T-helper 2 cell treated with Interferon-gamma antibody and Interleukin-4, amounts not matched to agents 5 μg/mL and 100 μg/mL, for 36 hours (primary cell): ENCODE measurements around the gene TMEM213.

Source experiments
- DNase-seq: peaks from one replicate; pipeline ENCODE4 v3.0.0; 2021; ENCODE audit warnings: low spot score
- H3K27ac Mint-ChIP-seq: one replicate; pipeline ENCODE4 v1.8.0; 2021; ENCODE audit warnings: mild to moderate bottlenecking, mixed read lengths
- H3K27me3 Mint-ChIP-seq: one replicate; pipeline ENCODE4 v1.8.0; 2021; ENCODE audit warnings: low read depth, mixed read lengths
- H3K36me3 Mint-ChIP-seq: one replicate; pipeline ENCODE4 v1.8.0; 2021; ENCODE audit warnings: low read depth, mixed read lengths
- H3K4me1 Mint-ChIP-seq: one replicate; pipeline ENCODE4 v1.8.0; 2021; ENCODE audit warnings: low read depth, mixed read lengths
- H3K4me3 Mint-ChIP-seq: one replicate; pipeline ENCODE4 v1.8.0; 2022; ENCODE audit warnings: mild to moderate bottlenecking, moderate library complexity, mixed read lengths
- H3K9me3 Mint-ChIP-seq: one replicate; pipeline ENCODE4 v1.8.0; 2021; ENCODE audit warnings: mixed read lengths

TMEM213 gene

GRCh38 chr7:138837627-138838026, 39.8 kb downstream of the TMEM213 start:
- Mint-ChIP-seq H3K4me1 (peaks cover 6% of the 10 kb centered on the region), H3K36me3 (no peaks in the 10 kb centered on the region), H3K27me3 (peaks cover 16% of the 10 kb centered on the region), H3K27ac (no peak overlapping the region), H3K4me3 (no peak overlapping the region), H3K9me3 (no peaks in the 10 kb centered on the region)
- no peak for DNase-seq

DNA sequence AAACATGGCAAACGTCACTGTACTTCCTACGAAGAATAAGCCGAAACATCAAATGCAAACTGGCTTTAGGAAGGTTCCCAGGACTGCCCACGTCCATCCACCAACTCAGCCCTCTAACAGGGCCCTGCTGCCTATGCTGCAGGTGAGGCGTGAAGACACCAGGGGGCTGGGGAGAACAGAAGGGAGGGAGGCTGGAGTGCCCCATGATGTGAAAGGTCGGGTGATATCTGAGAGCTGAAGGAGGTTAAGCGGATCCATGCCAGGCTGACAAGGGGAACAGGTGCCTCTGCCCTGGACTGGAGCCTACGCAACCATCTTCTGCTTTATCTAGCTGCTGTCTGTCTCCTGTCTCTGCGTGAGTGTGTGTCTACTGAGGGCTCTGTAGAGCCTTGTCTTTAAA, 40.4 kb downstream of the TMEM213 start:
- no peak overlapping the region for H3K4me3 Mint-ChIP-seq
- DNase-seq: no peak
- no peaks in the 10 kb centered on the region for H3K36me3 Mint-ChIP-seq
- no peaks in the 10 kb centered on the region for H3K9me3 Mint-ChIP-seq
- peaks cover 6% of the 10 kb centered on the region for H3K4me1 Mint-ChIP-seq
- H3K27ac Mint-ChIP-seq: no peak overlapping the region
- H3K27me3 Mint-ChIP-seq: peaks cover 11% of the 10 kb centered on the region

DNA sequence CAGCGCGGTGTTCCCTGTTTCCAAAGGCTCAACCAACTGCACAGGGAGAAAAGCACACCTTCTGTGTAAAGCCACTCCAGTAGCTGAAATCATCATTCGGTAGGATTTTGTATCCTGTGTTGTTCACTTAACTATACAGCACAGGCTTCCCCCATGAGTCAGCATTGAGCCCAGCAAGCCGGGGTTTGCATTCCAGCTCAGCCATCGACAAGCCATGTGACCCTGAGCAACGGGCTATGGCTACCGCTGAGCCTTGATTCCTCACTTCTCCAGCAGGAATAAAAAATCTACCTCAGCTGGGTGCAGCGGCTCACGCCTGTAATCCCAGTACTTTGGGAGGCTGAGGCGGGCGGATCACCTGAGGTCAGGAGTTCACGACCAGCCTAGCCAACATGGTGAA, 44.3 kb downstream of the TMEM213 start:
- no peaks in the 10 kb centered on the region for H3K36me3 Mint-ChIP-seq
- H3K4me3 Mint-ChIP-seq: no peak overlapping the region
- peaks cover 15% of the 10 kb centered on the region for H3K27me3 Mint-ChIP-seq
- no peaks in the 10 kb centered on the region for H3K4me1 Mint-ChIP-seq
- H3K27ac Mint-ChIP-seq: no peak overlapping the region
- no peak for DNase-seq
- H3K9me3 Mint-ChIP-seq: no peaks in the 10 kb centered on the region

DNA sequence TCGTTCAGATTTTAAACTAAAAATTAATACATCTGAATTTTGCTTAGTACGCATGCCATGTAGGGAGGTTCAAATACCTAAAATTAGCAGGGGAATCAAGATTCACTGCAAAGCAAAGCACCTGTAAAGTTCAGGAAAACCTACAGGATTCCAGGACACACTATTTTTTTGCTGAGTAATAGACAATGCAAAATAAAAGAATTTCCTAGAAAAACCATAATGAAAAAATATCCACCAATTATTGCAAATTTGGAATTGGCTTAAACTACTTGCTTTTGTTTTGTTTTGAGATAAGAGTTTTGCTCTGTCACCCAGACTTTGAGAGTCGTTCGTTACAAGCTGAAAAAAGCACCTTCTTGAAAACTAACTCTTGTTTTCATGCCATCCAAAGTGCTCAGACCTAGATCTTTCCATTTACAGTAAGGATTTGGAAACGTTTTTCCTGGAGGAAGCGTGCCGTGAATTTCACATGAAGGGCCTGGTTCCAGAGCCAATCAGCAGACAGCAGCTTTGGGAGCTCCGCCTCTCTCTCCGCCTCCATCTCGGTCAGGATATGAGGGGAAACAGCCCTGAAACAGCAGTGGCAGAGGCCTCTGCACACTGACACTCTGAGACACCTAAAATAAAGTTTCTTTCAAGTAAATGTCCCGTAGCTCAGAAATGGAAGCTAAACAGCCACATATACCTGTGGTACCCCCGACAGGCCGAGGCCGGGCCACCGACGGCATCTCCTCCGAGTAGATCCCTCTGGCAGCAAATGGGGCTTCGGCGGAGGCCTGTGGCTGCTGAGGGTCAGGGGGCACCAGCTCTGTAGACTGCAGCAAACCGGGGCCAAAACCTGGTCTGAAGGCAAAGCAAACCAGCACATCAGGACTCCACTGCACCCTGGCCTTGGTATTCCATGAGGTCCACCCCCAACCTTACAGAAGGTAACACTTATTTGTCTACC, 46.1 kb downstream of the TMEM213 start:
- H3K4me1 Mint-ChIP-seq: no peaks in the 10 kb centered on the region
- no peaks in the 10 kb centered on the region for H3K36me3 Mint-ChIP-seq
- DNase-seq: no peak
- no peak overlapping the region for H3K4me3 Mint-ChIP-seq
- H3K27ac Mint-ChIP-seq: no peak overlapping the region
- H3K27me3 Mint-ChIP-seq: peaks cover 21% of the 10 kb centered on the region
- H3K9me3 Mint-ChIP-seq: no peaks in the 10 kb centered on the region

- H3K4me3 Mint-ChIP-seq: no peak overlapping the region
- H3K9me3 Mint-ChIP-seq: peaks cover 7% of the 10 kb centered on the region
Observed at GRCh38 chr7:138845711-138846110, 47.9 kb downstream of the TMEM213 start.

GRCh38 chr7:138848056-138848980, 50.5 kb downstream of the TMEM213 start:
- Mint-ChIP-seq H3K27ac (no peak overlapping the region), H3K4me3 (no peak overlapping the region), H3K27me3 (peaks cover 27% of the 10 kb centered on the region), H3K4me1 (no peaks in the 10 kb centered on the region), H3K9me3 (peaks cover 7% of the 10 kb centered on the region), H3K36me3 (no peaks in the 10 kb centered on the region)
- no peak for DNase-seq

More at GRCh38 chr7:138845711-138846110, 47.9 kb downstream of the TMEM213 start:
- H3K36me3 Mint-ChIP-seq: no peaks in the 10 kb centered on the region
- no peak overlapping the region for H3K27ac Mint-ChIP-seq
- DNase-seq: no peak
- H3K4me1 Mint-ChIP-seq: no peaks in the 10 kb centered on the region
- H3K27me3 Mint-ChIP-seq: peaks cover 24% of the 10 kb centered on the region

- Mint-ChIP-seq H3K4me1 (no peaks in the 10 kb centered on the region), H3K27ac (no peak overlapping the region), H3K27me3 (peaks cover 25% of the 10 kb centered on the region), H3K9me3 (peaks cover 7% of the 10 kb centered on the region), H3K4me3 (no peak overlapping the region), H3K36me3 (no peaks in the 10 kb centered on the region)
- DNase-seq: no peak
Observed at GRCh38 chr7:138849701-138850100, 51.9 kb downstream of the TMEM213 start.

DNA sequence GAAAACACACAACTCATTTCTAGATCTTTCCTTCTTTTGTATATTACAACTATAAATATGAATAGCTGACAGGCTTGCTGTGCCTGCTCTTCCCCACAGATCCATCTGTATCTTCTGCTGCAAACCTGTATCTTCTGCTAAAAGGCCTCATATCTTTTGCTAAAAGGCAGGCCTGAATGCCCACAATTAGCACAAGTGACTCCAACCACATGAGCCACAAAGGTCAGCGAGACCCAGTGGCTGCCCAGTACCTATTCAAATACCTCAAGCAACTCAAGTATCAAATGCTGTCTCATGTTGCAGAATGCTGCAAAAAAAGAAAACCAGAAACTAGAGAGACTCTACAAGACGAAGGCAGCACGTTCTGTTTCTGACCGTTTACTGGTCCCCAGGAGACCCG, 54.7 kb downstream of the TMEM213 start:
- no peak overlapping the region for H3K4me3 Mint-ChIP-seq
- peaks cover 25% of the 10 kb centered on the region for H3K27me3 Mint-ChIP-seq

DNA sequence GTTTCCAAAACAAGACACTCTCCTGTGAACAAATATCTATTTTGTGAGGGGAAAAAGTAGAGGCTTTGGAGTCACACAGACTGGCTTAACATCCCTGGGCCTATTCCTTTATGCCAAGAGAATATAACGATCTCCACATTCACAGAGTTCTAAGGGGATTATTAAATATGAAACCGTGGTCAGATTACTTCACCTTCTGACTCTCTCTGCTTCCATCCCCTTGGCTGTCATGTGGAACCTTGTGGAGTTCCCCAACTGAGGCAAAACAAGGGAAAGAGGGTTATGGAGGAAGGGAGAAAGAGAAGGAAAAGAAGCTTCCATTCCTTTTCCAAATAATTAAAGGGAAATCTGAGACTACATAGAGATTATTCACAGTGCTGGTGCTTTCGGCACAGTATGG, 55.7 kb downstream of the TMEM213 start:
- Mint-ChIP-seq H3K9me3 (peaks cover 29% of the 10 kb centered on the region), H3K27me3 (peaks cover 18% of the 10 kb centered on the region), H3K36me3 (peaks cover 4% of the 10 kb centered on the region), H3K4me3 (no peak overlapping the region), H3K4me1 (no peaks in the 10 kb centered on the region), H3K27ac (no peak overlapping the region)
- no peak for DNase-seq

More for the DNA sequence above, 54.7 kb downstream of the TMEM213 start:
- no peak overlapping the region for H3K27ac Mint-ChIP-seq
- H3K36me3 Mint-ChIP-seq: peaks cover 4% of the 10 kb centered on the region
- H3K9me3 Mint-ChIP-seq: peaks cover 19% of the 10 kb centered on the region
- H3K4me1 Mint-ChIP-seq: no peaks in the 10 kb centered on the region
- DNase-seq: no peak

- H3K9me3 Mint-ChIP-seq: peaks cover 29% of the 10 kb centered on the region
- peaks cover 4% of the 10 kb centered on the region for H3K36me3 Mint-ChIP-seq
- no peak for DNase-seq
- no peak overlapping the region for H3K27ac Mint-ChIP-seq
- H3K27me3 Mint-ChIP-seq: peaks cover 14% of the 10 kb centered on the region
- H3K4me3 Mint-ChIP-seq: no peak overlapping the region
- no peaks in the 10 kb centered on the region for H3K4me1 Mint-ChIP-seq
Observed at GRCh38 chr7:138854115-138854645, 56.4 kb downstream of the TMEM213 start.

DNA sequence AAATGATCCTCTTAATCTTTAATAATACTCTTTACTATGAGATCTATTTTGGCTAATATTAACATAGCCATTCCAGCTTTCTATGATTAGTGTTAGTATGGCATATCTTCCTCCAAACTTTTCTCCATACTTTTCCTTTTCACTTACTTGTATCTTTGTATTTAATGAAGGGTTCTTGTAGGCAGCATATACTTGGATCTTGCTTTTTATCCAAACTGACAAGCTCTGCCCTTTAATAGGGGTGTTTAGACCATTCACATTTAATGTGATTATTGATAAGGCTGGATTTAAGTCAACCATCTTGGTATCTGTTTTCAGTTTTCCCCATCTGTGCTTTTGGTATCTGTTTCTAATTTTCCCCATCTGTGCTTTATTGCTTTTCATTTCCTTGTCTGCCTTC, 59.9 kb downstream of the TMEM213 start:
- Mint-ChIP-seq H3K27ac (no peak overlapping the region), H3K36me3 (peaks cover 4% of the 10 kb centered on the region), H3K27me3 (peaks cover 11% of the 10 kb centered on the region), H3K9me3 (peaks cover 22% of the 10 kb centered on the region), H3K4me1 (no peaks in the 10 kb centered on the region), H3K4me3 (no peak overlapping the region)
- DNase-seq: no peak

GRCh38 chr7:138861051-138861450, 63.3 kb downstream of the TMEM213 start:
- Mint-ChIP-seq H3K27me3 (peaks cover 6% of the 10 kb centered on the region), H3K27ac (no peak overlapping the region), H3K9me3 (peaks cover 22% of the 10 kb centered on the region), H3K36me3 (peaks cover 4% of the 10 kb centered on the region), H3K4me3 (no peak overlapping the region), H3K4me1 (peaks cover 8% of the 10 kb centered on the region)
- DNase-seq: no peak

DNA sequence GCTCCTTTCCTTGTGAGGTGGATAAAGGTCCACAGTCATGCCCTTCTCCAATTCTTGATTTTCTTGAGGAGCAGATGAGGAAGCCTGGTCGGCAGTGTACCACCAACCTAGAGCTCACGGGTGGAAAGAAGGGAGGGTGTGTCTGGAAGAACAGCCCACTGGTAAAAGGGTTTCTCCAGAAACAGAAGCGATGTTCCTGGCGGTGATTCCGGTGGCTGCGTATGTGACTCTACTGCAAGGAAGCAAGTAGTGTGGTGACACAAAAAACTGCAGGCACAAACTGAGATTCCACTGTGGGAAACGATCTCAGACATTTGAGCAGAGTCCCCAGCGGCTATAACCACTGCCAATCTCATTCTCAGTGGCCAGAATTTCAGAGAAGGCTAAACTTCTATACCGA, 66.1 kb downstream of the TMEM213 start:
- DNase-seq: no peak
- no peaks in the 10 kb centered on the region for H3K9me3 Mint-ChIP-seq
- H3K27me3 Mint-ChIP-seq: peaks cover 5% of the 10 kb centered on the region
- no peak overlapping the region for H3K4me3 Mint-ChIP-seq
- H3K4me1 Mint-ChIP-seq: peaks cover 8% of the 10 kb centered on the region
- no peaks in the 10 kb centered on the region for H3K36me3 Mint-ChIP-seq
- H3K27ac Mint-ChIP-seq: no peak overlapping the region

DNA sequence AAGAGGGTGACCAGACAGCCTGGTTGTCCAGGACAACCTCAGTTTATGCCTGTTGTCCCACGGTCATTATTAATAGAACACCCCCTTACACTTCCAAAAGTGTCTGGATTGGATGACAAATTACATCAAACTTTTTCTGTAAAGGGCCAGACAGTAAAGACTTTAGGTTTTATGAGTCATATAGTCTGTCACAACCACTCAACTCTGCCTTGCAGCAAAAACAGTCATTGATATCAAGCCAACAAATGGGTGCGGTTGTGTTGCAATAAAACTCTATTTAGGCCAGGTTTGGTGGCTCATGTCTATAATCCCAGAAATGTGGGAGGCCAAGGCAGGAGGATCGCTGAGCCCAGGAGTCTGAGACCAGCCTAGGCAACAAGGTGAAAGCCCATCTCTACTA, 66.9 kb downstream of the TMEM213 start:
- no peak for DNase-seq
- H3K4me3 Mint-ChIP-seq: no peak overlapping the region
- H3K27me3 Mint-ChIP-seq: peaks cover 3% of the 10 kb centered on the region
- no peak overlapping the region for H3K27ac Mint-ChIP-seq
- H3K4me1 Mint-ChIP-seq: peaks cover 8% of the 10 kb centered on the region
- H3K9me3 Mint-ChIP-seq: no peaks in the 10 kb centered on the region
- no peaks in the 10 kb centered on the region for H3K36me3 Mint-ChIP-seq
